Measurements from ENCODE around the gene KRTAP5-1.
A peak's percentile ranks its signal among the peaks of the same experiment; 100 is the strongest.
"Not testable (repeated sequence)": the region's sequence is repeated elsewhere in the genome, so short reads cannot be mapped to it uniquely, and the experiment has no call there.

The KRTAP5-1 gene

GRCh38 chr11:1618231-1618630 lies 33.1 kb upstream of the KRTAP5-1 start:
- no peak for TF ChIP-seq CTCF (conservative IDR thresholded peaks at IDR 0.05; ENCODE audit: low read length)
- DNase-seq (ENCODE audit: low read depth) = peak; percentile 52

GRCh38 chr11:1608363-1608762 lies 23.3 kb upstream of the KRTAP5-1 start, which contains the start of gene KRTAP5-3:
Gene KRTAP5-3 (minus strand): TSS chr11:1608463. CDS start chr11:1608385, 78 bp downstream.
- H3K4me3 ChIP-seq (ENCODE audit: low read length) = no peak within 1 kb of the TSS
- TF ChIP-seq CTCF (conservative IDR thresholded peaks at IDR 0.05; ENCODE audit: low read length) = no peak
- no peak for DNase-seq (ENCODE audit: low read depth)

More at GRCh38 chr11:1618231-1618630, 33.1 kb upstream of the KRTAP5-1 start:
- H3K4me3 ChIP-seq (ENCODE audit: low read length) = no peak overlapping the region

- not testable (repeated sequence) for DNase-seq (ENCODE audit: low read depth); H3K4me3 ChIP-seq (ENCODE audit: low read length)
Measured at GRCh38 chr11:1607901-1608300, 22.8 kb upstream of the KRTAP5-1 start.

GRCh38 chr11:1607156-1607845 lies 22.2 kb upstream of the KRTAP5-1 start:
- not testable (repeated sequence) for DNase-seq (ENCODE audit: low read depth); H3K4me3 ChIP-seq (ENCODE audit: low read length)

GRCh38 chr11:1605923-1606322 lies 20.8 kb upstream of the KRTAP5-1 start:
- DNase-seq (ENCODE audit: low read depth); H3K4me3 ChIP-seq (ENCODE audit: low read length): not testable (repeated sequence)

- TF ChIP-seq CTCF (conservative IDR thresholded peaks at IDR 0.05; ENCODE audit: low read length) = no peak
- DNase-seq (ENCODE audit: low read depth) = no peak
- H3K4me3 ChIP-seq (ENCODE audit: low read length) = no peak overlapping the region
Measured at GRCh38 chr11:1604711-1605110, 19.6 kb upstream of the KRTAP5-1 start.

- no peak for TF ChIP-seq CTCF (conservative IDR thresholded peaks at IDR 0.05; ENCODE audit: low read length)
- H3K4me3 ChIP-seq (ENCODE audit: low read length) = no peak overlapping the region
- no peak for DNase-seq (ENCODE audit: low read depth)
Measured at GRCh38 chr11:1604181-1604580, 19.1 kb upstream of the KRTAP5-1 start.

GRCh38 chr11:1603629-1604028 lies 18.5 kb upstream of the KRTAP5-1 start:
- DNase-seq (ENCODE audit: low read depth) = no peak
- no peak for TF ChIP-seq CTCF (conservative IDR thresholded peaks at IDR 0.05; ENCODE audit: low read length)
- H3K4me3 ChIP-seq (ENCODE audit: low read length) = no peak overlapping the region

GRCh38 chr11:1601663-1602062 lies 16.6 kb upstream of the KRTAP5-1 start:
- not testable (repeated sequence) for H3K4me3 ChIP-seq (ENCODE audit: low read length); DNase-seq (ENCODE audit: low read depth)
